ENCODE data around the gene NDUFA1. TPM values are rescaled to one million over a fixed set of nuclear protein-coding genes. Genes with fewer than 3 reads are reported as not detected.

NDUFA1 gene
- total and polyA plus RNA-seq, 2 of the 13 experiments (the other 11 are each of a cell fraction or from before 2014, with no cell fraction given), result 150 to 167 TPM

DNA sequence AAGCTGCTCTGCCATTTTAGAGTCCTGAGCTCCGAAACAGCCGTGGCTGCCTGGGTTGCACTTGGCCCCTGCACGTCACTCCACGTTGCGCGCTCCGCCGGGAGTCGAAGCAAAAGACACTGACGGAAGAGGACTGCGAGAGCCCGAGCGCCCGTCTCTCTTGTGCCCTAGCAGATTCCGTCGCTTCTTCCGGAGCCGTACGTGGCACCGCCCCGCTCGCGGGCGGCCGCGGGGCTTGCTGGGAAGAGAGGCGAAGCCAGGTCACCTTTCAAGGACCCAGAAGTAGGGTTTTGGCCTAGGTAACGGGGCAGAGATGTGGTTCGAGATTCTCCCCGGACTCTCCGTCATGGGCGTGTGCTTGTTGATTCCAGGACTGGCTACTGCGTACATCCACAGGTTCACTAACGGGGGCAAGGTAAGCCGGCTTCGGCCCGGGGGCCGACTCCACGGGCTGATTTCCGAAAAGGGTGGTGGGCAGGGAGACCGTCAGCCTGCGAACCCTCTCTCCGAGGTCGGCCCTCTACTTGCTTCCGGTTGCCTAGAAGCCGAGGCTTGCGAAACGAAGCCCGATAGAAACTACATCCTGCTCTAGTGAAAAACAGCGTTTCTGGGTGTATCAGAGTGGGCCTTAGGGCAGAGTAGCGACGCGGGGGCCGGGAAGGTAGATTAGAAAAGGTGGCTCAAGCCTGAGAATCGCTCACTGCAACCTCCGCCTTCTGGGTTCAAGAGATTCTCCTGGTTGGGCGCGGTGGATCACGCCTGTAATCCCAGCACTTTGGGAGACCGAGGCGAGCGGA, at the start of gene NDUFA1, which contains the start of gene RNF113A (continued):
- peak; percentile 60; the same call in 1 of the 2 replicates for TF ChIP-seq ZNF766 (CRISPR knock-in tag; IDR thresholded peaks at IDR 0.05; ENCODE audit: borderline replicate concordance)
- no peak for TF ChIP-seq ZNF589 (CRISPR knock-in tag; conservative IDR thresholded peaks at IDR 0.05)
- no peak for TF ChIP-seq SRY (CRISPR knock-in tag; IDR thresholded peaks at IDR 0.05)
- TF ChIP-seq ZNF496 (CRISPR knock-in tag; IDR thresholded peaks at IDR 0.05; ENCODE audit: insufficient replicate concordance), result no peak
- TF ChIP-seq ZNF713 (CRISPR knock-in tag; IDR thresholded peaks at IDR 0.05), result no peak
- TF ChIP-seq EP300 (IDR thresholded peaks at IDR 0.05; ENCODE audit: low read depth in 2 of 2, low read length in 2 of 2), result no peak
- no peak for TF ChIP-seq EP300 (CRISPR knock-in tag; IDR thresholded peaks at IDR 0.05; ENCODE audit: borderline replicate concordance)
- TF ChIP-seq, protein P1, sequence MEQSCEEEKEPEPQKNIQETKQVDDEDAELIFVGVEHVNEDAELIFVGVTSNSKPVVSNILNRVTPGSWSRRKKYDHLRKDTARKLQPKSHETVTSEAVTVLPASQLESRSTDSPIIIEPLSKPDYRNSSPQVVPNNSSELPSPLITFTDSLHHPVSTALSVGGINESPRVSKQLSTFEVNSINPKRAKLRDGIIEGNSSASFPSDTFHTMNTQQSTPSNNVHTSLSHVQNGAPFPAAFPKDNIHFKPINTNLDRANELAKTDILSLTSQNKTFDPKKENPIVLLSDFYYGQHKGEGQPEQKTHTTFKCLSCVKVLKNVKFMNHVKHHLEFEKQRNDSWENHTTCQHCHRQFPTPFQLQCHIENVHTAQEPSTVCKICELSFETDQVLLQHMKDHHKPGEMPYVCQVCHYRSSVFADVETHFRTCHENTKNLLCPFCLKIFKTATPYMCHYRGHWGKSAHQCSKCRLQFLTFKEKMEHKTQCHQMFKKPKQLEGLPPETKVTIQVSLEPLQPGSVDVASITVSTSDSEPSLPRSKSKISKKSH (CRISPR knock-in tag; IDR thresholded peaks at IDR 0.05; ENCODE audit: borderline replicate concordance), result no peak
- no peak for TF ChIP-seq ZNF484 (CRISPR knock-in tag; IDR thresholded peaks at IDR 0.05; ENCODE audit: borderline replicate concordance, low read depth)
- no peak for TF ChIP-seq PRMT3 (CRISPR knock-in tag; IDR thresholded peaks at IDR 0.05; ENCODE audit: borderline replicate concordance, low read depth)
- no peak for TF ChIP-seq ZNF383 (CRISPR knock-in tag; IDR thresholded peaks at IDR 0.05; ENCODE audit: borderline replicate concordance)
- TF ChIP-seq, protein P2, sequence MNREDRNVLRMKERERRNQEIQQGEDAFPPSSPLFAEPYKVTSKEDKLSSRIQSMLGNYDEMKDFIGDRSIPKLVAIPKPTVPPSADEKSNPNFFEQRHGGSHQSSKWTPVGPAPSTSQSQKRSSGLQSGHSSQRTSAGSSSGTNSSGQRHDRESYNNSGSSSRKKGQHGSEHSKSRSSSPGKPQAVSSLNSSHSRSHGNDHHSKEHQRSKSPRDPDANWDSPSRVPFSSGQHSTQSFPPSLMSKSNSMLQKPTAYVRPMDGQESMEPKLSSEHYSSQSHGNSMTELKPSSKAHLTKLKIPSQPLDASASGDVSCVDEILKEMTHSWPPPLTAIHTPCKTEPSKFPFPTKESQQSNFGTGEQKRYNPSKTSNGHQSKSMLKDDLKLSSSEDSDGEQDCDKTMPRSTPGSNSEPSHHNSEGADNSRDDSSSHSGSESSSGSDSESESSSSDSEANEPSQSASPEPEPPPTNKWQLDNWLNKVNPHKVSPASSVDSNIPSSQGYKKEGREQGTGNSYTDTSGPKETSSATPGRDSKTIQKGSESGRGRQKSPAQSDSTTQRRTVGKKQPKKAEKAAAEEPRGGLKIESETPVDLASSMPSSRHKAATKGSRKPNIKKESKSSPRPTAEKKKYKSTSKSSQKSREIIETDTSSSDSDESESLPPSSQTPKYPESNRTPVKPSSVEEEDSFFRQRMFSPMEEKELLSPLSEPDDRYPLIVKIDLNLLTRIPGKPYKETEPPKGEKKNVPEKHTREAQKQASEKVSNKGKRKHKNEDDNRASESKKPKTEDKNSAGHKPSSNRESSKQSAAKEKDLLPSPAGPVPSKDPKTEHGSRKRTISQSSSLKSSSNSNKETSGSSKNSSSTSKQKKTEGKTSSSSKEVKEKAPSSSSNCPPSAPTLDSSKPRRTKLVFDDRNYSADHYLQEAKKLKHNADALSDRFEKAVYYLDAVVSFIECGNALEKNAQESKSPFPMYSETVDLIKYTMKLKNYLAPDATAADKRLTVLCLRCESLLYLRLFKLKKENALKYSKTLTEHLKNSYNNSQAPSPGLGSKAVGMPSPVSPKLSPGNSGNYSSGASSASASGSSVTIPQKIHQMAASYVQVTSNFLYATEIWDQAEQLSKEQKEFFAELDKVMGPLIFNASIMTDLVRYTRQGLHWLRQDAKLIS (CRISPR knock-in tag; IDR thresholded peaks at IDR 0.05), result no peak
- TF ChIP-seq NCOA1 (CRISPR knock-in tag; IDR thresholded peaks at IDR 0.05), result no peak
- no peak for TF ChIP-seq POLR2AphosphoS2 (IDR thresholded peaks at IDR 0.05; ENCODE audit: low read depth, low read length)
- TF ChIP-seq SIX4 (CRISPR knock-in tag; IDR thresholded peaks at IDR 0.05), result no peak
- 0 out of 2 replicates have a peak, but pooled peaks have one; percentile 39 for TF ChIP-seq ZNF543 (CRISPR knock-in tag; IDR thresholded peaks at IDR 0.05)
- no peak for TF ChIP-seq ZFP36 (IDR thresholded peaks at IDR 0.05; ENCODE audit: borderline replicate concordance, low read depth, low read length, partially characterized antibody)
- no peak; the same call in 2 of the 3 replicates for TF ChIP-seq MXI1 (IDR thresholded peaks at IDR 0.05; ENCODE audit: borderline replicate concordance, low read depth, low read length)
- TF ChIP-seq MLLT10 (CRISPR knock-in tag; IDR thresholded peaks at IDR 0.05), result no peak
- TF ChIP-seq, protein P3, sequence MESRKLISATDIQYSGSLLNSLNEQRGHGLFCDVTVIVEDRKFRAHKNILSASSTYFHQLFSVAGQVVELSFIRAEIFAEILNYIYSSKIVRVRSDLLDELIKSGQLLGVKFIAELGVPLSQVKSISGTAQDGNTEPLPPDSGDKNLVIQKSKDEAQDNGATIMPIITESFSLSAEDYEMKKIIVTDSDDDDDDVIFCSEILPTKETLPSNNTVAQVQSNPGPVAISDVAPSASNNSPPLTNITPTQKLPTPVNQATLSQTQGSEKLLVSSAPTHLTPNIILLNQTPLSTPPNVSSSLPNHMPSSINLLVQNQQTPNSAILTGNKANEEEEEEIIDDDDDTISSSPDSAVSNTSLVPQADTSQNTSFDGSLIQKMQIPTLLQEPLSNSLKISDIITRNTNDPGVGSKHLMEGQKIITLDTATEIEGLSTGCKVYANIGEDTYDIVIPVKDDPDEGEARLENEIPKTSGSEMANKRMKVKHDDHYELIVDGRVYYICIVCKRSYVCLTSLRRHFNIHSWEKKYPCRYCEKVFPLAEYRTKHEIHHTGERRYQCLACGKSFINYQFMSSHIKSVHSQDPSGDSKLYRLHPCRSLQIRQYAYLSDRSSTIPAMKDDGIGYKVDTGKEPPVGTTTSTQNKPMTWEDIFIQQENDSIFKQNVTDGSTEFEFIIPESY (CRISPR knock-in tag; IDR thresholded peaks at IDR 0.05), result no peak

All from HepG2 (cell line).